ENCODE results near the gene YBEY.

DNA sequence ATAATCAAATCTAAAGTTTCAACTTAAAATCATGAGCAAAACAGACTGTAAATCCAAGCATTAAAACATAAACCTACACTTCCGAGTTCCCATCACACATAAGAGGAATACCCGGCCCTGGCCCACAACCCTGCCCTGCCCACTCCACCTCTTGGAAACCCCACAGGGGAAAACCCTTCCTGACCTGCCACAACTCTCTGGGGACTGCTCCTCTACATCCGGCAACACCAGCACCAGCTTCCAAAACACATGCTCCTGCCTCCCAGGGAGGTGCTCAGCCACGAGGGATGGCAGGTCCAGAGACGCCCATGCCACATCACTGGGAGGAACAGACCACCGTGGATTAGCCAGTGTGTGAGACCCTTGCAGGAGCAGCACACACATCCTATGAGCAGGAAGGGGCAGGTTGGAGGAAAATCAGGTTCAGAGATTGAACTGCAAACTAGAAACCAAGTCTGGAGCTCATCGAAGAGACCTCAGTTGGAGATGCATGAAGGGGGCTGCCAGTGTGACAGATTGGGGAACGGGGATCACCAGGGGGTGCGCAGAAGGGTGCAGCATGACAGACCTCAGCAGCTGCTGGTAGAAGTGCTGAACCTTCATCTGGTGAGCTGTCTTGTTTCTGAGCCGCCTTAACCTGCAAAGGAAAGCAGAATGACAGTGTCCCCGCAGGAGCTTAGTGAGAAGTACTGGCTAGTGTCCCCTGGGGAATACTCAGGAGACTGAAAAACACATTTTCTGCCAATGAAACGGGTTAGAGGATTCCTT lies 31.8 kb upstream of the YBEY start:
- TF ChIP-seq, protein P1, sequence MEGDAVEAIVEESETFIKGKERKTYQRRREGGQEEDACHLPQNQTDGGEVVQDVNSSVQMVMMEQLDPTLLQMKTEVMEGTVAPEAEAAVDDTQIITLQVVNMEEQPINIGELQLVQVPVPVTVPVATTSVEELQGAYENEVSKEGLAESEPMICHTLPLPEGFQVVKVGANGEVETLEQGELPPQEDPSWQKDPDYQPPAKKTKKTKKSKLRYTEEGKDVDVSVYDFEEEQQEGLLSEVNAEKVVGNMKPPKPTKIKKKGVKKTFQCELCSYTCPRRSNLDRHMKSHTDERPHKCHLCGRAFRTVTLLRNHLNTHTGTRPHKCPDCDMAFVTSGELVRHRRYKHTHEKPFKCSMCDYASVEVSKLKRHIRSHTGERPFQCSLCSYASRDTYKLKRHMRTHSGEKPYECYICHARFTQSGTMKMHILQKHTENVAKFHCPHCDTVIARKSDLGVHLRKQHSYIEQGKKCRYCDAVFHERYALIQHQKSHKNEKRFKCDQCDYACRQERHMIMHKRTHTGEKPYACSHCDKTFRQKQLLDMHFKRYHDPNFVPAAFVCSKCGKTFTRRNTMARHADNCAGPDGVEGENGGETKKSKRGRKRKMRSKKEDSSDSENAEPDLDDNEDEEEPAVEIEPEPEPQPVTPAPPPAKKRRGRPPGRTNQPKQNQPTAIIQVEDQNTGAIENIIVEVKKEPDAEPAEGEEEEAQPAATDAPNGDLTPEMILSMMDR (IDR thresholded peaks at IDR 0.05): no peak
- TF ChIP-seq EP300 (IDR thresholded peaks at IDR 0.05) (no peak), POLR2A (IDR thresholded peaks at IDR 0.05) (no peak)

Measured in ovary (tissue), 3 donors.